HG03064 (cell line): ENCODE measurements around the gene SPSB1.

ENCODE experiments used
- ATAC-seq: cut with Tn5 transposase; IDR thresholded peaks from one replicate; pipeline ENCODE4 v1.9.1; 2021; ENCODE audit warnings: low read depth; ENCODE audit not compliant: unreplicated experiment

The SPSB1 gene

GRCh38 chr1:9340864-9341263, 48.2 kb downstream of the SPSB1 start:
- ATAC-seq, result no peak

GRCh38 chr1:9341301-9341845, 48.7 kb downstream of the SPSB1 start:
- ATAC-seq, result no peak

- ATAC-seq, result no peak
Observed at GRCh38 chr1:9343269-9343668, 50.6 kb downstream of the SPSB1 start.

GRCh38 chr1:9344426-9345200, 51.9 kb downstream of the SPSB1 start:
- ATAC-seq, result no peak

- ATAC-seq, result no peak
Observed at GRCh38 chr1:9345471-9345870, 52.8 kb downstream of the SPSB1 start.

GRCh38 chr1:9345922-9346321, 53.2 kb downstream of the SPSB1 start:
- no peak for ATAC-seq

- ATAC-seq, result no peak
Observed at GRCh38 chr1:9346566-9346965, 53.9 kb downstream of the SPSB1 start.

GRCh38 chr1:9347095-9347850, 54.6 kb downstream of the SPSB1 start:
- ATAC-seq, result no peak

GRCh38 chr1:9349331-9349851, 56.7 kb downstream of the SPSB1 start:
- ATAC-seq, result no peak

GRCh38 chr1:9350013-9350908, 57.6 kb downstream of the SPSB1 start:
- no peak for ATAC-seq

GRCh38 chr1:9350960-9351359, 58.3 kb downstream of the SPSB1 start:
- no peak for ATAC-seq

- no peak for ATAC-seq
Observed at GRCh38 chr1:9351654-9352271, 59.1 kb downstream of the SPSB1 start.

- ATAC-seq, result no peak
Observed at GRCh38 chr1:9352377-9353134, 59.9 kb downstream of the SPSB1 start.

- no peak for ATAC-seq
Observed at GRCh38 chr1:9355503-9355902, 62.8 kb downstream of the SPSB1 start.

GRCh38 chr1:9356021-9356420, 63.3 kb downstream of the SPSB1 start:
- ATAC-seq, result no peak

GRCh38 chr1:9356829-9357466, 64.3 kb downstream of the SPSB1 start:
- ATAC-seq, result no peak

GRCh38 chr1:9357958-9358357, 65.3 kb downstream of the SPSB1 start:
- ATAC-seq, result no peak

GRCh38 chr1:9360371-9361064, 67.8 kb downstream of the SPSB1 start:
- no peak for ATAC-seq
